HepG2 (cell line): ENCODE results near the gene NMT2. TPM values are rescaled to one million over a fixed set of nuclear protein-coding genes. Genes with fewer than 3 reads are reported as not detected.

ENCODE experiments used
- ELF3 ChIP-seq: IDR thresholded peaks from 2 replicates; pipeline ENCODE4 v1.6.1; 2016; ENCODE audit warnings: missing genetic modification reagents, missing compliant biosample characterization
- FLYWCH1 ChIP-seq: sonication (generic); formaldehyde crosslinking; IDR thresholded peaks from 2 replicates; pipeline ENCODE4 v1.8.1; 2023; ENCODE audit warnings: mild to moderate bottlenecking, missing genetic modification reagents
- FOSL2 ChIP-seq: sonication (generic); formaldehyde crosslinking; IDR thresholded peaks from 2 replicates; pipeline ENCODE4 v1.4.0; 2020; ENCODE audit warnings: missing genetic modification reagents
- GABPB1 ChIP-seq: IDR thresholded peaks from 2 replicates; pipeline ENCODE4 v1.6.1; 2016; ENCODE audit warnings: mild to moderate bottlenecking, missing genetic modification reagents, moderate library complexity, missing compliant biosample characterization
- HMG20A ChIP-seq: IDR thresholded peaks from 2 replicates; pipeline ENCODE4 v1.6.1; 2016; ENCODE audit warnings: borderline replicate concordance
- HMG20B ChIP-seq: conservative IDR thresholded peaks from 2 replicates; pipeline ENCODE4 v1.6.1; 2016; ENCODE audit warnings: missing genetic modification reagents, missing compliant biosample characterization
- HNRNPK ChIP-seq: fragments of 200-400 bp; formaldehyde crosslinking; IDR thresholded peaks from 2 replicates; pipeline ENCODE4 v1.6.1; 2018; ENCODE audit warnings: low read length, low read depth, moderate library complexity, mild to moderate bottlenecking; ENCODE audit not compliant: poor library complexity, severe bottlenecking
- ISX ChIP-seq: sonication (generic); formaldehyde crosslinking; conservative IDR thresholded peaks from 2 replicates; pipeline ENCODE4 v1.5.0; 2020; ENCODE audit warnings: missing genetic modification reagents
- KMT2B ChIP-seq: IDR thresholded peaks from 2 replicates; pipeline ENCODE4 v1.6.1; 2016; ENCODE audit warnings: missing genetic modification reagents, missing compliant biosample characterization
- NONO ChIP-seq, 2 experiments: fragments of 450-650 bp in 1 of 2; sonication (generic) in 1 of 2; formaldehyde crosslinking in 1 of 2; IDR thresholded peaks in 1 of 2; conservative IDR thresholded peaks in 1 of 2; 2 replicates each; pipeline versions ENCODE4 v1.6.1 to v1.8.0; 2017 to 2022; ENCODE audit warnings: mild to moderate bottlenecking in 1 of 2, missing genetic modification reagents in 1 of 2, moderate library complexity in 1 of 2
- RXRA ChIP-seq: sonication (generic); formaldehyde crosslinking; IDR thresholded peaks from 2 replicates; pipeline ENCODE4 v1.5.1; 2020; ENCODE audit warnings: missing genetic modification reagents
- SOX5 ChIP-seq: IDR thresholded peaks from 2 replicates; pipeline ENCODE4 v1.6.1; 2016; ENCODE audit warnings: borderline replicate concordance
- SP4 ChIP-seq: sonication (generic); formaldehyde crosslinking; IDR thresholded peaks from 2 replicates; pipeline ENCODE4 v1.8.1; 2023; ENCODE audit warnings: mild to moderate bottlenecking, missing genetic modification reagents
- TBX2 ChIP-seq: sonication (generic); formaldehyde crosslinking; IDR thresholded peaks from 2 replicates; pipeline ENCODE4 v1.5.0; 2020; ENCODE audit warnings: missing genetic modification reagents, mild to moderate bottlenecking, borderline replicate concordance
- ZMYM4 ChIP-seq: sonication (generic); formaldehyde crosslinking; IDR thresholded peaks from 2 replicates; pipeline ENCODE4 v1.8.1; 2023; ENCODE audit warnings: mild to moderate bottlenecking, missing genetic modification reagents
- ZNF446 ChIP-seq: sonication (generic); formaldehyde crosslinking; IDR thresholded peaks from 2 replicates; pipeline ENCODE4 v1.5.0; 2020; ENCODE audit warnings: mild to moderate bottlenecking, missing genetic modification reagents
- ZNF496 ChIP-seq: sonication (generic); formaldehyde crosslinking; IDR thresholded peaks from 2 replicates; pipeline ENCODE4 v1.8.1; 2023; ENCODE audit warnings: mild to moderate bottlenecking, moderate library complexity, missing genetic modification reagents; ENCODE audit not compliant: insufficient replicate concordance
- ZNF510 ChIP-seq: sonication (generic); formaldehyde crosslinking; IDR thresholded peaks from 2 replicates; pipeline ENCODE4 v1.4.0; 2020; ENCODE audit warnings: low read depth, mild to moderate bottlenecking, missing genetic modification reagents
- ZNF546 ChIP-seq: sonication (generic); formaldehyde crosslinking; conservative IDR thresholded peaks from 2 replicates; pipeline ENCODE4 v1.8.1; 2023; ENCODE audit warnings: mild to moderate bottlenecking, missing genetic modification reagents
- ZNF670 ChIP-seq: sonication (generic); formaldehyde crosslinking; IDR thresholded peaks from 2 replicates; pipeline ENCODE4 v1.8.0; 2022; ENCODE audit warnings: mild to moderate bottlenecking, missing genetic modification reagents, borderline replicate concordance
- ZNF879 ChIP-seq: sonication (generic); formaldehyde crosslinking; IDR thresholded peaks from 2 replicates; pipeline ENCODE4 v1.8.1; 2023; ENCODE audit warnings: missing genetic modification reagents
- ZNF883 ChIP-seq: sonication (generic); formaldehyde crosslinking; IDR thresholded peaks from 2 replicates; pipeline ENCODE4 v1.5.1; 2020; ENCODE audit warnings: mild to moderate bottlenecking, missing genetic modification reagents; ENCODE audit errors: not compliant biosample characterization
- polyA plus RNA-seq, 8 experiments: library from polyadenylated mRNA; depleted of rRNA in 3 of 8; stranded (reverse) in 7 of 8; unstranded in 1 of 8; fragments of >200 nt; fragmentation: Illumina TruSeq in 4 of 8; extraction: Trizol in 4 of 8; gene quantifications; 2 replicates each; pipeline versions ENCODE4 v1.2.1 to v1.2.3, GENCODE V29; 2011 to 2016; ENCODE audit warnings: low read depth in 4 of 8, missing spikeins in 1 of 8, mixed read lengths in 1 of 8; ENCODE audit not compliant: insufficient read depth in 1 of 8
- total RNA-seq, 5 experiments: library from RNA; depleted of rRNA; stranded (reverse); fragments of >200 nt; fragmentation: Illumina TruSeq; extraction: Trizol; gene quantifications; 2 replicates each; pipeline ENCODE4 v1.2.3, GENCODE V29; 2016; ENCODE audit warnings: low read depth in 1 of 5
- TF ChIP-seq, protein P1 (sequence below): sonication (generic); formaldehyde crosslinking; IDR thresholded peaks from 2 replicates; pipeline ENCODE4 v1.8.0; 2022; ENCODE audit warnings: mild to moderate bottlenecking, missing genetic modification reagents, moderate library complexity
- TF ChIP-seq, protein P2 (sequence below): sonication (generic); formaldehyde crosslinking; conservative IDR thresholded peaks from 2 replicates; pipeline ENCODE4 v1.4.0; 2020; ENCODE audit warnings: missing genetic modification reagents
- TF ChIP-seq, protein P3 (sequence below): sonication (generic); IDR thresholded peaks from 2 replicates; pipeline ENCODE4 v1.6.1; 2016; ENCODE audit warnings: low read depth, borderline replicate concordance
- TF ChIP-seq, protein P4 (sequence below): sonication (generic); formaldehyde crosslinking; IDR thresholded peaks from 2 replicates; pipeline ENCODE4 v1.8.1; 2023; ENCODE audit warnings: mild to moderate bottlenecking, moderate library complexity, missing genetic modification reagents

The NMT2 gene
- total and polyA plus RNA-seq, 2 of the 13 experiments (the other 11 are each of a cell fraction or from before 2014, with no cell fraction given): 10.1 to 23.8 TPM

DNA sequence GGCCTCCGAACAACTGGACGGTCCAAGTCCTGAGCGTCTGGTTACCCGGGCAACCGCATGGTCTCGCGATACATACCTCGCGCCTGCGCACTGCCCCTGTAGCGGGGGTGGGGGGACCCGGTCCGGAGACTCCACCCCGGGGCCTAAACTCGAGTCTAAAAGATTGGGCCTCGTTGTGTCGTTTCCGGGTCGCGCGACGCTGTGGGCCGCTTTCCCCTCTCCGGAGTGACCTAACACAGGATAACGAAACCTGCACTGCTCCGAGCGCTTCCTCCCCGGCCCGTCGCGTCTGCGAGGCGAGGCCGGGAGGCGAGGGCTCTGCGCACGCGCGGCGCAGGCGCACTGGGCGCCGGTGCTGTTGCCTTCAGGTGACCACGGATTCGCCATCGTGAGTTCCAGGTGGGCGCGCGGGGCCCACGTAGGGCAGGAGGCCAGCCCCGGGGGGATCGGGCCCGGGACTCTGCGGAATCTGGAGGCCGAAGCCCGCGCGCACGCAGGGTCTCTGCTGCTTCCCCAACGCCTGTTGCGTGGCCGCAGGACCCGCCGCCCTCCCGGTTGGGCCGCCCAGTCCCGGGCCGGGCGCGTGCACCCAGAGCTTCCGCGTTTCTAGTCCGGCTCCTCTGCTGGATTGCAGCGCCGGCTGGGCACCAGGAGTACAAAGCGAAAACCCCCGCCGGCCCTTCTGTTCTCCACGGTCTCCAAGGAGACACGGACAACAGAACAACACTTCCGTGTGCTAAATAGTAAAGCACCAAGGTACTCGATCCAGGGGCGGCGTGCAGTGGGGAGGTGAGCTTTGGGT, 71.3 kb downstream of the NMT2 start, which contains the start of gene RPP38 (continued):
- TF ChIP-seq SOX5 (CRISPR knock-in tag): no peak
- TF ChIP-seq, protein P1, sequence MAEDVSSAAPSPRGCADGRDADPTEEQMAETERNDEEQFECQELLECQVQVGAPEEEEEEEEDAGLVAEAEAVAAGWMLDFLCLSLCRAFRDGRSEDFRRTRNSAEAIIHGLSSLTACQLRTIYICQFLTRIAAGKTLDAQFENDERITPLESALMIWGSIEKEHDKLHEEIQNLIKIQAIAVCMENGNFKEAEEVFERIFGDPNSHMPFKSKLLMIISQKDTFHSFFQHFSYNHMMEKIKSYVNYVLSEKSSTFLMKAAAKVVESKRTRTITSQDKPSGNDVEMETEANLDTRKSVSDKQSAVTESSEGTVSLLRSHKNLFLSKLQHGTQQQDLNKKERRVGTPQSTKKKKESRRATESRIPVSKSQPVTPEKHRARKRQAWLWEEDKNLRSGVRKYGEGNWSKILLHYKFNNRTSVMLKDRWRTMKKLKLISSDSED (CRISPR knock-in tag): no peak
- peak; percentile 84 for TF ChIP-seq GABPB1 (CRISPR knock-in tag)
- no peak for TF ChIP-seq HNRNPK
- TF ChIP-seq, protein P2, sequence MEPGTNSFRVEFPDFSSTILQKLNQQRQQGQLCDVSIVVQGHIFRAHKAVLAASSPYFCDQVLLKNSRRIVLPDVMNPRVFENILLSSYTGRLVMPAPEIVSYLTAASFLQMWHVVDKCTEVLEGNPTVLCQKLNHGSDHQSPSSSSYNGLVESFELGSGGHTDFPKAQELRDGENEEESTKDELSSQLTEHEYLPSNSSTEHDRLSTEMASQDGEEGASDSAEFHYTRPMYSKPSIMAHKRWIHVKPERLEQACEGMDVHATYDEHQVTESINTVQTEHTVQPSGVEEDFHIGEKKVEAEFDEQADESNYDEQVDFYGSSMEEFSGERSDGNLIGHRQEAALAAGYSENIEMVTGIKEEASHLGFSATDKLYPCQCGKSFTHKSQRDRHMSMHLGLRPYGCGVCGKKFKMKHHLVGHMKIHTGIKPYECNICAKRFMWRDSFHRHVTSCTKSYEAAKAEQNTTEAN (CRISPR knock-in tag): peak; percentile 62
- peak; percentile 64 for TF ChIP-seq RXRA (CRISPR knock-in tag)
- TF ChIP-seq FLYWCH1 (CRISPR knock-in tag): 0 out of 2 replicates have a peak, but pooled peaks have one; percentile 76
- TF ChIP-seq, protein P3, sequence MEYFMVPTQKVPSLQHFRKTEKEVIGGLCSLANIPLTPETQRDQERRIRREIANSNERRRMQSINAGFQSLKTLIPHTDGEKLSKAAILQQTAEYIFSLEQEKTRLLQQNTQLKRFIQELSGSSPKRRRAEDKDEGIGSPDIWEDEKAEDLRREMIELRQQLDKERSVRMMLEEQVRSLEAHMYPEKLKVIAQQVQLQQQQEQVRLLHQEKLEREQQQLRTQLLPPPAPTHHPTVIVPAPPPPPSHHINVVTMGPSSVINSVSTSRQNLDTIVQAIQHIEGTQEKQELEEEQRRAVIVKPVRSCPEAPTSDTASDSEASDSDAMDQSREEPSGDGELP: peak; percentile 52; the same call in 1 of the 2 replicates
- TF ChIP-seq HMG20B: no peak
- no peak for TF ChIP-seq HMG20A
- TF ChIP-seq ZNF496: no peak
- TF ChIP-seq FOSL2 (CRISPR knock-in tag): no peak; the same call in 1 of the 2 replicates
- peak; percentile 54; the same call in 1 of the 2 replicates for TF ChIP-seq ZMYM4 (CRISPR knock-in tag)
- TF ChIP-seq NONO (IDR thresholded peaks at IDR 0.05): no peak
- peak; percentile 97 for TF ChIP-seq NONO (CRISPR knock-in tag; conservative IDR thresholded peaks at IDR 0.05)
- TF ChIP-seq ELF3 (CRISPR knock-in tag): peak; percentile 80
- 0 out of 2 replicates have a peak, but pooled peaks have one; percentile 35 for TF ChIP-seq ISX
- TF ChIP-seq TBX2 (CRISPR knock-in tag): peak; percentile 83
- TF ChIP-seq SP4 (CRISPR knock-in tag): peak; percentile 87
- TF ChIP-seq ZNF446: peak; percentile 88; the same call in 1 of the 2 replicates
- TF ChIP-seq, protein P4, sequence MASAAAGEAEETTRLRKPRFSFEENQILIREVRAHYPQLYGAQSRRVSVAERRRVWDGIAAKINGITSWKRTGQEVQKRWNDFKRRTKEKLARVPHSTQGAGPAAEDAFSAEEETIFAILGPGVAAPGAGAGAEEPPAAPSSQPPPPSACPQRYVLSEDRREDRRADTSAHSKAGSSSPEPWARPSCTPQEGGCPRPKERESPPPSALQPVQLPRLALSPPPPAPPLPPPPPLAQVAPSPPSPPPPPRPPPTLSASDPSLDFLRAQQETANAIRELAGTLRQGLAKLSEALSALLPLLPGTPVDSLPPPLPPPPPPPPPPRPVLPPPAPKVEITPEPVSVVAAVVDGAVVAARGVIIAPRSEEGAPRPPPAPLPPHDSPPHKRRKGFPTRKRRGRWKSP (CRISPR knock-in tag): peak; percentile 70; the same call in 1 of the 2 replicates
- TF ChIP-seq ZNF883 (CRISPR knock-in tag): peak; percentile 96
- TF ChIP-seq ZNF879: peak; percentile 97
- peak; percentile 78 for TF ChIP-seq KMT2B (CRISPR knock-in tag)
- TF ChIP-seq ZNF670 (CRISPR knock-in tag): no peak
- TF ChIP-seq ZNF510 (CRISPR knock-in tag): peak; percentile 71; the same call in 1 of the 2 replicates
- TF ChIP-seq ZNF546 (CRISPR knock-in tag): peak; percentile 82; the same call in 1 of the 2 replicates
